Measurements from ENCODE around the gene VSX1.

Gene VSX1

GRCh38 chr20:25035921-25036320 is 46.0 kb downstream of the VSX1 start:
- H3K27ac Mint-ChIP-seq = peak overlapping the region; percentile 74
- peak overlapping the region; percentile 2 for H3K4me3 Mint-ChIP-seq
- no peaks in the 10 kb centered on the region for H3K27me3 Mint-ChIP-seq
- H3K9me3 Mint-ChIP-seq = no peaks in the 10 kb centered on the region
- H3K36me3 Mint-ChIP-seq (ENCODE audit: low read depth) = peaks cover 6% of the 10 kb centered on the region
- H3K4me1 Mint-ChIP-seq (ENCODE audit: low read depth) = peaks cover 48% of the 10 kb centered on the region
- no peak for DNase-seq

- Mint-ChIP-seq H3K9me3 (no peaks in the 10 kb centered on the region), H3K27me3 (no peaks in the 10 kb centered on the region), H3K4me1 (ENCODE audit: low read depth) (peaks cover 45% of the 10 kb centered on the region), H3K4me3 (no peak overlapping the region), H3K27ac (peak overlapping the region; percentile 17), H3K36me3 (ENCODE audit: low read depth) (peaks cover 25% of the 10 kb centered on the region)
- DNase-seq = no peak
Measured at GRCh38 chr20:25033924-25034300, 48.0 kb downstream of the VSX1 start.

GRCh38 chr20:25033265-25033923 is 48.5 kb downstream of the VSX1 start:
- no peak overlapping the region for H3K4me3 Mint-ChIP-seq
- peaks cover 28% of the 10 kb centered on the region for H3K36me3 Mint-ChIP-seq (ENCODE audit: low read depth)
- no peaks in the 10 kb centered on the region for H3K27me3 Mint-ChIP-seq
- no peaks in the 10 kb centered on the region for H3K9me3 Mint-ChIP-seq
- no peak for DNase-seq
- H3K27ac Mint-ChIP-seq = no peak overlapping the region
- peaks cover 45% of the 10 kb centered on the region for H3K4me1 Mint-ChIP-seq (ENCODE audit: low read depth)

GRCh38 chr20:25032478-25033264 is 49.3 kb downstream of the VSX1 start:
- Mint-ChIP-seq H3K27ac (no peak overlapping the region), H3K36me3 (ENCODE audit: low read depth) (peaks cover 33% of the 10 kb centered on the region), H3K9me3 (no peaks in the 10 kb centered on the region), H3K27me3 (no peaks in the 10 kb centered on the region), H3K4me1 (ENCODE audit: low read depth) (peaks cover 38% of the 10 kb centered on the region), H3K4me3 (no peak overlapping the region)
- DNase-seq = no peak

GRCh38 chr20:25032065-25032477 is 49.9 kb downstream of the VSX1 start:
- Mint-ChIP-seq H3K27me3 (no peaks in the 10 kb centered on the region), H3K4me1 (ENCODE audit: low read depth) (peaks cover 36% of the 10 kb centered on the region), H3K27ac (no peak overlapping the region), H3K4me3 (no peak overlapping the region), H3K36me3 (ENCODE audit: low read depth) (peaks cover 33% of the 10 kb centered on the region), H3K9me3 (no peaks in the 10 kb centered on the region)
- no peak for DNase-seq

GRCh38 chr20:25031241-25031640 is 50.7 kb downstream of the VSX1 start:
- Mint-ChIP-seq H3K4me3 (no peak overlapping the region), H3K27me3 (no peaks in the 10 kb centered on the region), H3K4me1 (ENCODE audit: low read depth) (peaks cover 28% of the 10 kb centered on the region), H3K9me3 (no peaks in the 10 kb centered on the region), H3K27ac (no peak overlapping the region), H3K36me3 (ENCODE audit: low read depth) (peaks cover 34% of the 10 kb centered on the region)
- no peak for DNase-seq

- Mint-ChIP-seq H3K27ac (no peak overlapping the region), H3K27me3 (no peaks in the 10 kb centered on the region), H3K4me3 (no peak overlapping the region), H3K36me3 (ENCODE audit: low read depth) (peaks cover 34% of the 10 kb centered on the region), H3K4me1 (ENCODE audit: low read depth) (peaks cover 22% of the 10 kb centered on the region), H3K9me3 (no peaks in the 10 kb centered on the region)
- DNase-seq = no peak
Measured at GRCh38 chr20:25030649-25031207, 51.2 kb downstream of the VSX1 start.

GRCh38 chr20:25030007-25030648 is 51.8 kb downstream of the VSX1 start:
- H3K27ac Mint-ChIP-seq = no peak overlapping the region
- no peak overlapping the region for H3K4me3 Mint-ChIP-seq
- peaks cover 18% of the 10 kb centered on the region for H3K4me1 Mint-ChIP-seq (ENCODE audit: low read depth)
- DNase-seq = no peak
- H3K27me3 Mint-ChIP-seq = no peaks in the 10 kb centered on the region
- peaks cover 34% of the 10 kb centered on the region for H3K36me3 Mint-ChIP-seq (ENCODE audit: low read depth)
- H3K9me3 Mint-ChIP-seq = no peaks in the 10 kb centered on the region

- Mint-ChIP-seq H3K9me3 (no peaks in the 10 kb centered on the region), H3K27me3 (no peaks in the 10 kb centered on the region), H3K27ac (no peak overlapping the region), H3K4me3 (no peak overlapping the region), H3K4me1 (ENCODE audit: low read depth) (peaks cover 15% of the 10 kb centered on the region), H3K36me3 (ENCODE audit: low read depth) (peaks cover 45% of the 10 kb centered on the region)
- DNase-seq = no peak
Measured at GRCh38 chr20:25025986-25026605, 55.8 kb downstream of the VSX1 start.
